GM21526 (cell line): ENCODE data around the gene LAMA3.

Experiments
- ATAC-seq: cut with Tn5 transposase; IDR thresholded peaks from one replicate; pipeline ENCODE4 v1.9.1; 2021; ENCODE audit warnings: moderate library complexity; ENCODE audit not compliant: unreplicated experiment, low FRiP score

Gene LAMA3

DNA sequence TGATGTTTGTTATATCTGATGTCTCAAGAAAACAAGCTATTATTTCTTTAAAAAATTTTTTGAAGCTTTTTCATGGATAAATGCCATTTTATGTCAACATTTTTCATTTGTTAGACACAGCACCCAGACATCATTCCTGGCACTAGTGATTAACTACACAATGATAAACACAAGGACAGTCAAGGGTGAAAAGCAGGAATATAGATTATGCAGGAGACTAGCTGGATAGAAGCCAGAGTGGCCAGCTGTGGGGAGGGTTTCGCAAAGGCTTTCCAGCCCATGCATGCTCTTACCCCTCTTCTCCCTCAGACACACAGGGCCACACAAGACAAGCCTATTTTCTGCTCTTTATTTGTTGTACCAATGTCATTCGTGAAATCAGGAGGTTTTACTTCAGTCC is 198.2 kb downstream of the LAMA3 start:
- no peak for ATAC-seq

DNA sequence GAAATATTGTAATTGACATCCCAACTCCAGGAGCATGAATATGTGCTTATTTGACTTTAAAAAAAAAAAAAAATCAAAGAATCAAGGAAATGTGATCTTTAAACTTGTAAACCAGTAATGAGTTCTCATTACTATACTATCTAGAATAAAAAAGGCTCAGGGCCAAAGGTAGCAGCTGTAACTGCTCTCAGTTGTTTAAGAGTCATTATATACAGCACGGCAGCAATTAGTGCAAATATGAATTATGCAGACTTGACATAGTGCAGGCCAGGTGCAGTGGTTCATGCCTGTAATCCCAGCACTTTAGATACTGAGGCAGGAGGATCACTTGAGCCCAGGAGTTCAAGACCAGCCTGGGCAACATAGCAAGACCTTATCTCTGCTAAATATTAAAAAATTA is 199.6 kb downstream of the LAMA3 start:
- no peak for ATAC-seq

DNA sequence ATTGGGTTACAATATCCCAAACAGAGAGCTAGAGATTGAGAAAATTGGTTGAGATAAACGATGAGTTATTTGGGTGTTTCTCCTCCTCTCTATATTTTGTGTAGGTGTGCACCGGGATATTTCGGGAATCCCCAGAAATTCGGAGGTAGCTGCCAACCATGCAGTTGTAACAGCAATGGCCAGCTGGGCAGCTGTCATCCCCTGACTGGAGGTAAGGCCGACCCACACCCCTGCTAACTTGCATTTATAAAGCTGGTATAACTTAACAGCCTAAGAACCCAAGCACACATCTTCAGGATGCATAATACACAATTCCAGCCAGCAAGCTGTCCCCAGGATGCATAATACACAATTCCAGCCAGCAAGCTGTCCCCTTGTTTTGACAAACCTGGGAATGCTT is 200.7 kb downstream of the LAMA3 start:
- no peak for ATAC-seq

DNA sequence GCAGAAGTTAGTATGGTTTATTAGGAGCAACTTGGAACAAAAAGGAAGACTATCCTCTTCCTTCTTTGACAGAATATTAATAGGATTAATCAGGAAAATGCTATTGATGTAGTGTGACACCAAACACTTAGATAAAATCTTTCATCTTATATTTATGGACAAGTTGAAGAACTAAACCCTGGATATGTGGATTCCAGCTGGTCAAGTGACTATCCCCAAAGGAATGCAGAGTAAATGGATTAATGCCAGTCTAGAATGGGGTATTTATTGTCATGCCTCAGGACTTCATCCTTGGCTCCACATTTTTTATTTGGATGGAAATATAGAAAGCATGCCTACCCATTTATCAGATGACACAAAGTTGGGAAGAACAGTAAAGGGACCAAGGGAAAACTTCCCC is 201.3 kb downstream of the LAMA3 start:
- no peak for ATAC-seq

DNA sequence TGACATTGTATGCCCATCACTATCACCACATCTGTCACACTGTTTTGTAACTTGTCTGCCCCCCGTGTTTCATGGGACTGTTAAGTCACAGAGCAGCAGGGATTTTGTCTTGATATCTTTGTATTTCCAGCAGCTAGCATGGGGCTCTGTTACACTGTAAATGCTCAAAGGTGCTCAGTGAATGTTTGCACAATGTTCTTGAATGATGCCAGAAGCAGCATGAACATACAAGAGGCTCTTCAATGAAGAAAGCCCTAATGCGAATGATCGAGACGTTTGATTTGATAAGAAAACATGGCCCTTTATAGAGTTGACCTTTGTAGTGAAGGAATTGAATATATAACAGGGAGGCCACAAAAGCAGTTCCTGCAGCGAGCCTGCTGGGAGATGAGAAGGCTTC is 204.4 kb downstream of the LAMA3 start:
- no peak for ATAC-seq

DNA sequence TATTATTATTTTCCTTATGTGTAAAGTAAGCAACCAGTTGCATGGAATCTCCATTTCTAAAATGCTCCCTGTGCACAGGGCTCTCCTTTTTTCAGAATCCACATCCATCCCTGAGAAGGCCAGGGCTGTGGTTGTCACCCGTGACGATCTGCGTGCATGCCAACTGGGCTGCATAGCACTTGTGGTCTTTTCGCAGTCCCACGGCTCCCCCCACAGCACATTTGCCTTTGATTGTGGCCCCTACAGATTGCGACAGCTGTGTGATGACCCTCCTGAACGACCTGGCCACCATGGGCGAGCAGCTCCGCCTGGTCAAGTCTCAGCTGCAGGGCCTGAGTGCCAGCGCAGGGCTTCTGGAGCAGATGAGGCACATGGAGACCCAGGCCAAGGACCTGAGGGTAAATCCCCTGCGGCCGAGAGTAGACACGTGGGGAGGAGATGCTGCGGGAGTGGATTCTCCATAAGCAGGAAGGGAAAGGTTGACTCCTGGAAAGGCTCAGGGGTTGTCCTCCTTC is 205.5 kb downstream of the LAMA3 start:
- ATAC-seq, result no peak

DNA sequence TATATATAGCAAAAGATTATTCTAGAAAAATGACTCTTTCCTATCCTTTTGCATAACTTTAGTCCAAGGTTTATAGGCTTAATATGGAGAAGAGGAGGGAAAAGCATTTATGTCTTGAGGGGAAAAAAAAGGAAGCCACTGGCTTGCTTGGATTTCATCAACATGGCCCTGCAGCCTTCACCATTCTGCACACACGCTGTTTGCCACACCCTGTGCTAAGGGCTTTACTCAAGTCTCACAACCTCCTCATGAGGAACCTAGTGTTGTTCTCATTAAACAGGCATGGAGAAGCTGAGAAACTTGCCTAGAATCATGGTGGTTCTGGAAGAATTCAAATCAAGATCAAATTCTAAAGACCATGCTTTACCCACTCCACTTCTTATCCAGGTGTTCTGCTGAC is 208.0 kb downstream of the LAMA3 start:
- ATAC-seq, result no peak

DNA sequence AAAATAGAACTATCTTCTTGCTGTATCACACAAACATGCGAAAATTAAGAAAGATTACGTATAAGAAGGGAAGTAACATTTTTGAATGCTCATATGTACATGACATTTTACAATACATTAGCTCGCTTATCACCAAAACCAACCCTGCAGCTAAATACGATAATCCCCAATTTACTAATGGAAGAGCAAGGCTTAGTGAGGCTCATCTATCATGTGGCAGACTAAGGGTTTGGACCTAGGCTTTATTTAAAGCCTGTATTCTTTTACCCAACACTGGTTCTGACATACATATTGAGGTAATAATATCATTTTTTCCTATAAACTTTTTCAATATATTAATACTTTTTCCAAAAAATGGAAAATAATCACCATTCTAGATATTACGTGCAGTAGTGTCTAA is 208.5 kb downstream of the LAMA3 start:
- ATAC-seq, result no peak

DNA sequence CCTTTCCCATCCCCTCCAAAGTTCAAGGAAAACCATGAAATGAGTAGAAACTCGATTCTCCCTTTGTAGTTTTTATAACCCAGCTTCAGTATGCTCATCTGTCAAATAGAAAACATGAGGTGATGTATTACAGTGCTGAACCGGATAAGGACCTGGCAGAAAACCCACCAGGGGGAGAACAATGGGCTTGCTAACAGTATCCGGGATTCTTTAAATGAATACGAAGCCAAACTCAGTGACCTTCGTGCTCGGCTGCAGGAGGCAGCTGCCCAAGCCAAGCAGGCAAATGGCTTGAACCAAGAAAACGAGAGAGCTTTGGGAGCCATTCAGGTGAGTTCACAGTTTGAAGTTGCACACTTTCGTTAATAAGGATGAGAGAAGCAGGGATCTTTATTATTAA is 211.7 kb downstream of the LAMA3 start:
- ATAC-seq, result no peak

DNA sequence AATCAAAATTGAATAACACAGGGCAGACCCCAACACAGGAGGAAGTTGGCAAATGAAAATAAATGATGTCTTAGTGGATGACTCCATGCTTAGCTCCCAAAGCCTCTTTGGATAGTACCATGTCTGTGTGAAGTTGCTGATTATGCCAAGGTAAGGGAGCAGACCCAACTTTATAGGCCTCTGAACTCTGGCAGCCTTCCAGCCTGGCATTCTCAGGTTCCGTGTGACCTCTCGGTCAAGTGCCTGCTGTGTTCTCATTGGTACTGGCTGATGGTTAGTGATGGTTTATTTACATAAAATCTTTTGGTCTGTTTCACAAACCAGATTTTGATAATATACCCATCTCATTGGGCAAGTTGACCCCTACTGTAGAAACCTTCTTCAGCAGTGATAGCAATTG is 213.1 kb downstream of the LAMA3 start:
- ATAC-seq, result no peak

DNA sequence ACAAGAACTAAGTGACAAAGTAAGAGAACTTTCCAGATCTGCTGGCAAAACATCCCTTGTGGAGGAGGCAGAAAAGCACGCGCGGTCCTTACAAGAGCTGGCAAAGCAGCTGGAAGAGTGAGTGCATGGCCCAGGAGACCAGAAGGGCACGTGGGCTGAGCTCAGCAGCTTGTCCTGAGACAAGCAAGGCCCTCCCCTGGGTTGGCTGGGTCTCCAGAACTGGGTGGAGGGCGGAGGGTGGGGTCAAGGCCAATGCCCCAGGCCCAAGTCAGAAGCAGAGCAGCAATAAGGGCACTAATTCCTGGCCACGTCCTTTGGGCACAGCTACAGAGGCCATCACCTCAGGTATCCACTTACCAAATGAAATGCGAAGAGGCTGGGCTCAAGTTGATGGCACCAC is 214.7 kb downstream of the LAMA3 start:
- no peak for ATAC-seq

DNA sequence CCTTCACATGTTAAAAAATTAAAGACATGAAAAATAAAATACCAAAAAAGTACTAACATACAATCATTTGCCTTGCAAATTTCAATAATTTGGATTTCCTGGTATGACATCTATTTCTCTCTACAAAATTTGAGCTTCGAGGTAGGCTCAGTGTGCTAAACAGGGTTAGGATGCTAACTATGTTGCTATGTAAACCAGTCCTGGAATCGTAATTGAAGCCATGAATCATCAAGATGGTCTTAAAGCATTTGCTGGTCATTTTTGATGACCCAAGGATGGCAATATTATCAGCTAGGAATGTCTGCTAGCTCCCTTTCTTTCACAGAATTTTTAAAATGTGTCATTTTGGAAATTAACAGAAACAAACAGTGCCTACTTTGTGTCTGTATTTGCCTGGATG is 217.4 kb downstream of the LAMA3 start:
- ATAC-seq, result no peak

DNA sequence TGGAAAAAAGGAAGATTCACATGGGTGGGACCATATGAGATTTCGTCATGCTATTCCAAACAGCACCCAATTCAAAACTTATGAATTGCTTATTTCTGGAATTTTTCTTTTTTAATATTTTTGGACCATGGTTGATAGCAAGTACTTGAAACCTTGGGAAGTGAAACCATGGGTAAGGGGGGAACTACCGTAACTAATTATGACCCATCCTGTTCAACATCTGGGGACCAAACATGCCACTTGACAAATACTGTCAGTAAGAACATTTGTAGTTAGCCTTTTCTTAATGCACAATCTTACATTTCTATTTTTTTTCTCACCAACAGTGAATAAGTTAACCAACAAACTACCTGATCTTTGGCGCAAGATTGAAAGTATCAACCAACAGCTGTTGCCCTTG is 219.6 kb downstream of the LAMA3 start:
- ATAC-seq, result no peak

DNA sequence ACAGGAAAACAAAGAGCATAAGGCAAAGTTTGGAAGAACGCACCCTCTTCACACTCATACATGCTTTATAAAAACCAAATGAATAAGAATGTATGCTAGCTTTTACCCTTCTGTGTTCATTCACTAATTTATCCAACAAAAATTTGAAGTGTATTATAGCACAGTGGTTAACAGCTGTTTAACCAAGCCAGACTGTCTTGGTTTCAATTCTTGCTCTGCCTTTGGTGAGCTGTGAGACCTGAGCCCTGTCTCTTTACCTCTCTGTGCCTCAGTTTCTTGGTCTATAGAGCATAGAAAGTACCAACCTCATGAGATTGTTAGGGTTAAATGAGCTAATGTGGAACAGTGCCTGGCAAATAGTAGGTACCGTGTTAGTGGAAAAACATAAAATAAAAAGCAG is 220.8 kb downstream of the LAMA3 start:
- no peak for ATAC-seq

DNA sequence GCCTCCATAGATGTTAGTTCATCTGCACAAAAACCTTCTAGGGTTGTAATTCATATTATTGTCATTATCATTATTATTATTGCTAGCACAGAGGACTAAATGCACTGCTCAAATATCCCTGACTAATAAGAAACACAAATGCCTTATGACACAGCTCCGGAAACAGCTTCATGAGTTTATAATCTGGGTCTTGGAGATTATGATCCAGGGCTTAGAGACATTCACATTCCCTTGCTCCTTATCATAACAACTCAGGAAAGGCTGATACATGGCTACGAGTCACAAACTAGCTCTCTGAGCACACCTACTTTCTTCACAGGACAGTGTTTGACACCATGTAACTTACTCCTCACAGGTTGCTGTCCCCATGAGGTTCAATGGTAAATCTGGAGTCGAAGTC is 223.1 kb downstream of the LAMA3 start:
- ATAC-seq, result no peak

DNA sequence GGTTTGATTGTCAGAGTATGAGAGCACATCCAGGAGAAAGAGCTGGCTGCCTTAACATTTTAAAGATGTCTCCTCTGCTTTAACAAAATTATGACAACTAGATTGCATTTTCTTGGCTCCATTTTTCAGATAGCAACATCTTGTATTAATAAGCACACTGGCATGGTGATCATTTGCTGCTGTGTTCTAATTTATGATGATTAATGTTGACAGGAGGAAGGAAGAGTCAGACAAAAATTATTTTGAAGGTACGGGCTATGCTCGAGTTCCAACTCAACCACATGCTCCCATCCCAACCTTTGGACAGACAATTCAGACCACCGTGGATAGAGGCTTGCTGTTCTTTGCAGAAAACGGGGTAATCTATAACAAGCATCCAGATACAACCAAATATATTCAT is 227.1 kb downstream of the LAMA3 start:
- no peak for ATAC-seq

DNA sequence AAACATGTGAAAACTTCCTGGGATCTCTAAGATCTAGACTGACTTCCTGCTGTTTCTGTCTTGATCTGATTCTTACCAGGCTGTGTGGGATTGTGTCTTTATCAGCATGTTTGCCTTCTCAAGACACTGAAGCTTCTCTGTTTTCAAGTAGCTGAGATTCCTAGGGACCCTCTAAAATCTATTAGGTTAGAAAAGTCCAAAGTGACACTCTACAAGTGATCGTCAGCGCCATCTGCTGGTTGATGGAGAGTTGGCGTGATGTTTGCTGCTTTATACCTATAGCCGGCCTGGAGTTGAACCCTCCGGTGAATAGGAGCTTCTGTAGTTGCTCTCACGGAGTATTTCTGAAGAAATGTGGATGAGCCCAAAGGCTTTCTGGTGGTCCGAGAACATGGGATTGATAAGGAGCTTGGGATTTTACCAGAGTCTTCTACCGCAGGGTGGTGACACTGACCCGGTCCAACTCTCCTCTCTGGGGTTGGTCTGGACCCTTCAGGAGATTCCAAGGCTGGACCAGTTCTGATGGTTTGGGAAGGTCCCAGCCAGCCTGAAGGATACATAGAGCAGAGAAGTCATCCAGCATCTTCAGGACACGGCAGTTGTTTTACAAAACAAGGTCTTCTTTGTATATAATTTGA is 229.3 kb downstream of the LAMA3 start:
- no peak for ATAC-seq

DNA sequence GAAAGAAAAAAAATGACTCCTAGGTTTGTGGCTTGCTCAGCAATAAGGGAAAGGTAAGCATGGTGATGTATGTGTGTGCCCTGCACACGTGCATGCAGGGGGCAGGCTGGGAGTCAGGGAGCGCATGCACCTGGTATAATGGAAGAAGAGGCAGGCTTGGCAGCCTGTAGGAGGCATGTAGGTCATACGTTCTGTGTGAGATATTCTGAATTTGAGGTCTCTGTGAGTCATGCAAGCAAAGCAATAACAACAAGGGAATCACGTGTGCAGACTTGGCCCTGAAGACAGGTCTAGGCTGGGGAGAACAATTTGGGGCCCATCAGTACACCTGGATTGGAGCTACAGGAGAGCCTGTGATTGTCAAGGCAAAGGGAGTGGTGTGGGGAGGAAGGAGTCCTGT is 230.8 kb downstream of the LAMA3 start:
- no peak for ATAC-seq

DNA sequence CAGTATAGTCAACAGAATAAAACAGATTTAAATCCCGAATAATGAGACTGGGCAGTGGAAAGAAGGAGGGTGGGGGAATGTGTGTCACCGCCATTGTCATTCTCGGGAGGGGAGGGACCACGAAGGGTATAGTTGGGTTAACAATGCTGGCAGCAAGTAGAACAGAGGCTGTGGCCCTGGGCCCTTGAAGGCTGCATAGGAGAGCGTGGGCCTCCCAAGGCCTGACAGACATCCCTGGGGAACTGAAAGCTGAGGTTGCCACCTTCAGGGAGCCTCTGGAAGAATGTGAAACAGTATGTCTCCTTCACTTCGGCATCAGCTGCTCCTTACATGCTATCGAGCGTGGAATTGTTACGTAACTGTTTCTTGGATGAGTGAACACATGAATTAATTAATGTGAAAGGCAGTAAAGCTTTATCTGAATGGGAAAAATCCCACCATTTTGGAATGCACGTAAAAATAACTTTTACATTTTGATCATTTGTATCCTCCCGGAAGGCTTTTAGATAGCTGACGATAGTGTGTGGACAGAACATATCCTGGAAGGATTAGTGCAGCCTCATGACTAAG is 232.5 kb downstream of the LAMA3 start:
- ATAC-seq, result no peak

DNA sequence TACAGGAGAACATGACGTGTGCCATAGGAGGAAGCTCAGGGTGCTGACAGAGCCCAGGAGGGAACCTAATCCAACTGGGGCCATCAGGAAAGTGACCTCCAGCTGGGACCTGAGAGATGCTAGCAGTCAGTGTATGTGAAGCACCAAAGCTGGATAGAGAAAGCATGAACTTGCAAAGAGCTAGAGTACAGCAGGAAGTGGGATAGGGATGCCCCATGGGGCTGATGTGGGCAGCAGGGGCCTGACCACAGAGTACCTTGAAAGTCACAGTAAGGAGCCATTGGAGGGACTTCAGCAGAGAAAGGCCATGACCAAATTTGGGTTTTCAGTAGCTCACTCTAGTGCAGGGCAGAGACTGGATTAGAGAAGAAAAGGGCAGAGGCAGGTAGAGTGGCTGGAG is 233.7 kb downstream of the LAMA3 start:
- ATAC-seq, result no peak

DNA sequence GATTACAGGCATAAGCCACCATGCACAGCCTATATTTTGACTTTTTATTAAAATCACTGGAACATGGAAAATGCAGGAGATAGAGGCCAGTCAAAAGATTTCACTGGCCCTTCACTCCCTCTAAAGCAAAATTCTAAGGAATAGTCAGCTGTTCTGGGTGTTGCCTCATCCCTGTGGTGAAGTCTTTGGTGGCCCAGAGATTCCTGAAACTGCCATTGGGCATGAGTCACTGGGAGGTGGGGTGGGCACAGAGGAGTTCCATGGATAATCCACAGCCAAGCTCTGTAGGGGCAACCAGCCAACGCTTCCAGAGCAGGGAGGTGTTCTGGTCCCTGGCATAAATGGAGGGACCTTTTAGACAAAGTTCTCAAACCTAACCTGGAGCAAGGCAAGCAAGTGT is 235.6 kb downstream of the LAMA3 start:
- ATAC-seq, result no peak

DNA sequence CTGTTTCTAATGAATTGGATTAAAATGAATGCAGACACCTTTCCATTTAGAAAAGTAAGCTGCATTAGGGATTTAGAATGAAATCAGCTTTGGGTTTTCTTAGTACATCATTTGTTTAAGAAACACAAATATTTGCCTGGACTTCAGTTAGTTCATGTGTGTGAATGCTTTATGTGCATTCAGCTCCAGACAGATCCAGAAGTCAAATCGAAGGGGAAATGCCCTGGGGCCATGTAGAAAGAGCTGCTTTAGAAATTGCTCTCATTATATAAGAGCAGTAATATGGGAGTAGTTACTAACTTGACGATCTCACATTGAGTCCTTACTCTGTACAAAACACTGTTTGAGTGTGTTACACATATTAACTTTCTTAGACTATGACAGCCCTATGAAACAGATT is 237.3 kb downstream of the LAMA3 start:
- no peak for ATAC-seq
